HG03521 (cell line): Measurements from ENCODE around the gene CACNA2D4.

Experiments
- ATAC-seq: cut with Tn5 transposase; IDR thresholded peaks from one replicate; pipeline ENCODE4 v1.9.1; 2021; ENCODE audit warnings: mild to moderate bottlenecking, moderate library complexity; ENCODE audit not compliant: unreplicated experiment

Gene CACNA2D4

GRCh38 chr12:1794440-1795090, 123.9 kb downstream of the CACNA2D4 start:
- ATAC-seq, result no peak

GRCh38 chr12:1793426-1794210, 124.8 kb downstream of the CACNA2D4 start:
- ATAC-seq, result no peak

GRCh38 chr12:1792406-1792805, 126.0 kb downstream of the CACNA2D4 start:
- ATAC-seq, result no peak

GRCh38 chr12:1791104-1791841, 127.2 kb downstream of the CACNA2D4 start:
- no peak for ATAC-seq

GRCh38 chr12:1790444-1790843, 128.0 kb downstream of the CACNA2D4 start:
- ATAC-seq, result no peak

- no peak for ATAC-seq
These were observed 130.7 kb downstream of the CACNA2D4 start for GRCh38 chr12:1787714-1788113.

GRCh38 chr12:1782215-1782614, 136.2 kb downstream of the CACNA2D4 start:
- ATAC-seq, result no peak

GRCh38 chr12:1781772-1782171, 136.7 kb downstream of the CACNA2D4 start:
- ATAC-seq, result no peak

- ATAC-seq, result no peak
These were observed 138.7 kb downstream of the CACNA2D4 start for GRCh38 chr12:1779783-1780182.

- ATAC-seq, result no peak
These were observed 139.5 kb downstream of the CACNA2D4 start for GRCh38 chr12:1778911-1779310.

GRCh38 chr12:1777798-1778197, 140.7 kb downstream of the CACNA2D4 start:
- ATAC-seq, result no peak

GRCh38 chr12:1776170-1776921, 142.1 kb downstream of the CACNA2D4 start:
- no peak for ATAC-seq

- no peak for ATAC-seq
These were observed 144.4 kb downstream of the CACNA2D4 start for GRCh38 chr12:1773937-1774655.

GRCh38 chr12:1769809-1770494, 148.5 kb downstream of the CACNA2D4 start:
- ATAC-seq, result no peak

- no peak for ATAC-seq
These were observed 149.8 kb downstream of the CACNA2D4 start for GRCh38 chr12:1768615-1769014.

GRCh38 chr12:1767407-1768090, 150.9 kb downstream of the CACNA2D4 start:
- ATAC-seq, result no peak

- no peak for ATAC-seq
These were observed 152.3 kb downstream of the CACNA2D4 start for GRCh38 chr12:1766110-1766509.

GRCh38 chr12:1763153-1763552, 155.3 kb downstream of the CACNA2D4 start:
- ATAC-seq, result no peak

- no peak for ATAC-seq
These were observed 156.6 kb downstream of the CACNA2D4 start for GRCh38 chr12:1761857-1762256.
